Adrenal gland (tissue), 5 donors: ENCODE data around the gene CHST2.

Experiments
- CTCF ChIP-seq, 6 experiments: fragments of 450-650 bp in 4 of 6; fragments of 200-600 bp in 2 of 6; sonication (generic) in 1 of 6; IDR thresholded peaks; 1 replicate in 5 of 6; 2 replicates in 1 of 6; pipeline versions ENCODE4 v1.5.1 to v1.8.0; 2016 to 2021; ENCODE audit warnings: antibody characterized with exemption in 6 of 6, mild to moderate bottlenecking in 2 of 6, moderate library complexity in 1 of 6
- POLR2A ChIP-seq, 2 donors: fragments of 450-650 bp; IDR thresholded peaks; one replicate each; pipeline ENCODE4 v1.6.1; 2017; ENCODE audit warnings: antibody characterized with exemption in 2 of 2, mild to moderate bottlenecking in 2 of 2, moderate library complexity in 1 of 2
- donor health status: DM: no; HTN: no; CAD: no.

- no peak for TF ChIP-seq CTCF (IDR thresholded peaks at IDR 0.05)
- no peak for TF ChIP-seq POLR2A (IDR thresholded peaks at IDR 0.05)
Measured at GRCh38 chr3:143150071-143150470, 30.5 kb downstream of the CHST2 start.
